Stimulated activated CD8-positive, alpha-beta memory T cell treated with anti-CD3 and anti-CD28 coated beads, Interleukin-12 subunit alpha, Interleukin-12 subunit beta, amount 100 ng/mL, for 1 hour (primary cell): ENCODE measurements around the gene SLC12A3.

Source experiments
- DNase-seq: peaks from one replicate; pipeline ENCODE4 v3.0.0-alpha.2; 2020; ENCODE audit warnings: low read depth

Gene SLC12A3

GRCh38 chr16:56848029-56848936, 16.7 kb upstream of the SLC12A3 start:
- no peak for DNase-seq

- DNase-seq = no peak
These were observed 15.9 kb upstream of the SLC12A3 start for GRCh38 chr16:56848955-56849689.

GRCh38 chr16:56849690-56850680, 15.0 kb upstream of the SLC12A3 start:
- no peak for DNase-seq

- no peak for DNase-seq
These were observed 13.2 kb upstream of the SLC12A3 start for GRCh38 chr16:56851671-56852400.

GRCh38 chr16:56852401-56852730, 12.6 kb upstream of the SLC12A3 start:
- DNase-seq = no peak

GRCh38 chr16:56852968-56853367, 12.0 kb upstream of the SLC12A3 start:
- DNase-seq = no peak

- no peak for DNase-seq
These were observed 9.8 kb upstream of the SLC12A3 start for GRCh38 chr16:56855201-56855600.

GRCh38 chr16:56855946-56856345, 9.1 kb upstream of the SLC12A3 start:
- DNase-seq = no peak

DNA sequence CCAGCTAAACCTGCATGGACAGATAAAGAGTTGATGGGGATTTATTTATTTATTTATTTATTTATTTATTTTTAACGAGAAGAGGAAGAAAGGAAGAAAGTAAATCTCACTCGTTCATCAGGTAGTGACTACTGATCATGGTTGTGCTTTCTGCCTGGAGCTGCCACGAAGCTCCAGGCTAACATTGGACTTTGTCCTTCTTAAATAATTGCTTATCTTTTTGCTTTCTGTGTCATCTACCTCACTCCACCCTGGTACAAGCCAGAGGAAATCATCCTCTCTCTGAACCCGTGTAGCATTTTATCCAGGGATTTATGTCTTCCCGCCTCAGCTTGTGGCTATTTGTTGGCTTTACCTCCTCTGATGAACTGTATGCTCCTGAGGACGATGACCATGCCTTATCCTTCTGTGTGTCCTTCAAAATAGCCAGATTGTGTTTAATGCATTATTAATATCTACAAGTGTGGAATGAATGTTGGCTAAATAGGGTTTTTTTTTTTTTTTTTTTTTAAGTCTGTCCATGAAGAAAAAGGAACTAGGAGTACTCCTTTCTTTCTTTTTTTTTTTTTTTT, 8.0 kb upstream of the SLC12A3 start:
- DNase-seq = no peak

DNA sequence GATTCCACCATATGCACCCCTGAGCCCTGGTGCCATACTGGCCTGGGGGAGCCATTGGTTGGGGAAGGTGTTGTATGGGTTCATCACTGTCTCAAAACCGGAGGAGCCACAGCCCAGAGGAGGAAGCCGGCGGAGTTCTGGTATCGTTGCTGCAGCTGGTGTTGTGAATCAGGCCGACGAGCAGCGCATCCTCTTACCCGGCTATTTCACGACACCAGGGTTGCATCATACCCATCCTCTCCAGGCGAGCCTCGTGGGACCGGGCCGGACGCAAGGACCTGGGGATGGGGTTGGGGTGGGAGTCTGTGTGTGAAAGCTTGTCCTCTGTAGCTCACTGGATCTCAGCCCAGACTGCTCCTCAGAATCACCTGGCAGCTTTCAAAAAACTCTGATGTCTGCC, 6.6 kb upstream of the SLC12A3 start:
- no peak for DNase-seq

GRCh38 chr16:56859636-56860035, 5.4 kb upstream of the SLC12A3 start:
- no peak for DNase-seq

GRCh38 chr16:56860226-56861020, 4.6 kb upstream of the SLC12A3 start:
- DNase-seq = no peak

DNA sequence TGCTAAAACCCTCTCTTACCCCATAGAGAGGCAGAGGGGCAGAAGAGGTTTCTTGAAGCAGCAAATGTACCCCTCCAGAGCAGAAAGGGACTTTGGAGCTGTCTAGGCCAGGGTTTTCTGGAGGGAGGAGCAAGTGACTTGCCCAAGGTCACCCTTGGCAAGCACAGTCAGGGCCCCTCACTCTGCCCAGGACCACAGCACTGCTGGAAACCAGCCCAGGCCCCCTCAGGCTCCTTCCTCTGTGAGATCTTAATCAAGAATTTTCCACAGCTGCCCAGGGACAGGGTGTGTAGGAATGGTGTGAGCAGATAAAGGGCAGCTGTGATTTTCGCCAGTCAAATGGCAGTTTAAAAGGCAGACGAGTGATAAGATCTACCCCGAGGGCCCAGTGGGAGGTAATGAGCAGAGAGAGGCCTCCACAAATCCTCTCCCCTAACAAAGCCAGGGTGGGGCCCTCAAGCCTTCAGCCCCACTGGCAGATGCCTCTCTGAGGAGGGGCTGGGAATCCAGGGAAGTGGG, 3.9 kb upstream of the SLC12A3 start:
- DNase-seq = no peak

GRCh38 chr16:56861756-56862155, 3.3 kb upstream of the SLC12A3 start:
- DNase-seq = no peak

DNA sequence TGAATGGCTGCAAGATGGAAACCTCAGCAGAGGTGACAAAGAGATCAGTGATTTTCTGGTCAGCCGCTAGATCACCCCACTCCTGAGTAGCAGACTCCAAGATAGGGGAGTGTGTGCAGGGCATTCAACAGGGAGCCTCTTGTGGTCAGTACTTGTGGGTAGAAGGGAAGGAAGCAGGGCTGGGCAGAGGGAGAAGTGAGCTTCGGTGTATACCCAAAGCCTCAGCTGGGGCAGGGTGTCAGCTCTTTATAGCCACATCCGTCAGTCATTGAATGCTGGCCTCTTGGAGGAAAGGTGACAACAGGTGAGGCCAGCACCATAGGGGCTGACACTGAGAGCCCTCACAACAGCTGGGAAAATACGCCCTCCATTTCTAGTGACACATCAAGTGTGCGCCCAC, 2.2 kb upstream of the SLC12A3 start:
- DNase-seq = no peak

DNA sequence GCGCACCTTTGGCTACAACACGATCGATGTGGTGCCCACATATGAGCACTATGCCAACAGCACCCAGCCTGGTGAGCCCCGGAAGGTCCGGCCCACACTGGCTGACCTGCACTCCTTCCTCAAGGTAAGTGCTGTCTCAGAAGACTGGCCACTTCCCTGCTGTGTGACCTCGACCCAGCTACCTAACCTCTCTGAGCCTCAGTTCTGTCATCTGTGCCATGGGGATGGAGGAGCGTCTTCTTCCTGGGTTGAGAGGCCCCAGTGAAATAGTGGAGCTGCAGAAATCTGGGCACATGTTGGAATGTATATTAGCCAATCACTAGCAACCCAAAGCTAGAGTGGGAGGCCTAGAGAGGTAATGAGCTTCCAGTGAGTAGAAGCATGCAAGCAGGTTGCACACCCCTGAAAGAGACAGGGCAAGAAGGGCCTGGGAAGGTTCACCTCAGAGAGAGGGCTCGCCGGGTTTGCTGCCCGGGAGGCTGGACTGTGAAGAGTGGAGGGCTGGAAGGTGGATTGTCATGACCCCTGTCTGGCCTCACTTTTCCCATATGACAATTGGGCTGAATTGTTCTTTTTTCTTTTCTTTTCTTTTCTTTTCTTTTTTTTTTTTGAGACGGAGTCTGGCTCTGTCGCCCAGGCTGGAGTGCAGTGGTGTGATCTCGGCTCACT, 521 bp downstream of the SLC12A3 start:
- DNase-seq = no peak

GRCh38 chr16:56866955-56867830, 2.2 kb downstream of the SLC12A3 start:
- DNase-seq = peak; percentile 32

- no peak for DNase-seq
These were observed 3.2 kb downstream of the SLC12A3 start for GRCh38 chr16:56868175-56868574.
